Stomach (tissue), 4 donors: Measurements from ENCODE around the gene FAM184B.

Experiments
- EP300 ChIP-seq: sonication (generic); formaldehyde crosslinking; IDR thresholded peaks from one replicate; pipeline ENCODE4 v1.6.1; 2017; ENCODE audit warnings: antibody characterized with exemption
- POLR2A ChIP-seq, 4 donors: fragments of 450-650 bp; IDR thresholded peaks; one replicate each; pipeline ENCODE4 v1.6.1; 2016; ENCODE audit warnings: antibody characterized with exemption in 4 of 4, control low read depth in 2 of 4, mild to moderate bottlenecking in 1 of 4, moderate library complexity in 1 of 4
- TF ChIP-seq, protein P1 (sequence below), 7 experiments: fragments of 450-650 bp in 4 of 7; fragments of 200-600 bp in 3 of 7; sonication (generic) in 3 of 7; IDR thresholded peaks; one replicate each; pipeline ENCODE4 v1.5.1; 2016 to 2019; ENCODE audit warnings: antibody characterized with exemption in 7 of 7, control low read depth in 2 of 7, mild to moderate bottlenecking in 1 of 7

DNA sequence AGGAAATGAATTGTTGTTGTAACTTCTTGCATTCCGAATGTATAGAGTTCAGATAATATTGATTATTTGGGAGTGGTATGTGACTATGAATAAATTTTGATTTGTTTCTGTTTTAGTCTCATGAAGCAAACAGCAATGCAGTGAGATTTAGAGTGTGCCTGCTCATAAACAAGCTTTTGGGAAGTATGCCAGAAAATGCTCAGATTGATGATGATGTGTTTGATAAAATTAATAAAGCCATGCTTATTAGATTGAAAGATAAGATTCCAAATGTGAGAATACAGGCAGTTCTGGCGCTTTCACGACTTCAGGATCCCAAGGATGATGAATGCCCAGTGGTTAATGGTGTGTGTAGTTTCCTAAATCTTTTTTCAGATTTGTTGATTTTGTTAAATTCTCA, 31.4 kb upstream of the FAM184B start:
- TF ChIP-seq, protein P1, sequence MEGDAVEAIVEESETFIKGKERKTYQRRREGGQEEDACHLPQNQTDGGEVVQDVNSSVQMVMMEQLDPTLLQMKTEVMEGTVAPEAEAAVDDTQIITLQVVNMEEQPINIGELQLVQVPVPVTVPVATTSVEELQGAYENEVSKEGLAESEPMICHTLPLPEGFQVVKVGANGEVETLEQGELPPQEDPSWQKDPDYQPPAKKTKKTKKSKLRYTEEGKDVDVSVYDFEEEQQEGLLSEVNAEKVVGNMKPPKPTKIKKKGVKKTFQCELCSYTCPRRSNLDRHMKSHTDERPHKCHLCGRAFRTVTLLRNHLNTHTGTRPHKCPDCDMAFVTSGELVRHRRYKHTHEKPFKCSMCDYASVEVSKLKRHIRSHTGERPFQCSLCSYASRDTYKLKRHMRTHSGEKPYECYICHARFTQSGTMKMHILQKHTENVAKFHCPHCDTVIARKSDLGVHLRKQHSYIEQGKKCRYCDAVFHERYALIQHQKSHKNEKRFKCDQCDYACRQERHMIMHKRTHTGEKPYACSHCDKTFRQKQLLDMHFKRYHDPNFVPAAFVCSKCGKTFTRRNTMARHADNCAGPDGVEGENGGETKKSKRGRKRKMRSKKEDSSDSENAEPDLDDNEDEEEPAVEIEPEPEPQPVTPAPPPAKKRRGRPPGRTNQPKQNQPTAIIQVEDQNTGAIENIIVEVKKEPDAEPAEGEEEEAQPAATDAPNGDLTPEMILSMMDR (IDR thresholded peaks at IDR 0.05) = no peak
- TF ChIP-seq POLR2A (IDR thresholded peaks at IDR 0.05) (no peak), EP300 (no peak)
